GM21576 (cell line): ENCODE data around the gene MOCS1.

Experiments used
- ATAC-seq: cut with Tn5 transposase; IDR thresholded peaks from one replicate; pipeline ENCODE4 v1.9.1; 2021; ENCODE audit warnings: mild to moderate bottlenecking, moderate library complexity; ENCODE audit not compliant: unreplicated experiment

Gene MOCS1

GRCh38 chr6:39904946-39905639, 29.2 kb downstream of the MOCS1 start:
- ATAC-seq, result no peak

- no peak for ATAC-seq
These were observed 30.6 kb downstream of the MOCS1 start for GRCh38 chr6:39903656-39904055.

- no peak for ATAC-seq
These were observed 31.3 kb downstream of the MOCS1 start for GRCh38 chr6:39902786-39903465.

GRCh38 chr6:39902136-39902535, 32.1 kb downstream of the MOCS1 start:
- ATAC-seq, result no peak

GRCh38 chr6:39901670-39902069, 32.6 kb downstream of the MOCS1 start:
- no peak for ATAC-seq

GRCh38 chr6:39901116-39901655, 33.1 kb downstream of the MOCS1 start:
- no peak for ATAC-seq

GRCh38 chr6:39899554-39900295, 34.5 kb downstream of the MOCS1 start:
- ATAC-seq, result no peak

- no peak for ATAC-seq
These were observed 35.6 kb downstream of the MOCS1 start for GRCh38 chr6:39898625-39899024.

- ATAC-seq, result no peak
These were observed 36.6 kb downstream of the MOCS1 start for GRCh38 chr6:39897698-39898097.

- no peak for ATAC-seq
These were observed 37.6 kb downstream of the MOCS1 start for GRCh38 chr6:39896701-39897100.

- no peak for ATAC-seq
These were observed 41.0 kb downstream of the MOCS1 start for GRCh38 chr6:39893286-39893685.

- no peak for ATAC-seq
These were observed 41.7 kb downstream of the MOCS1 start for GRCh38 chr6:39892490-39893129.

GRCh38 chr6:39891976-39892375, 42.3 kb downstream of the MOCS1 start:
- ATAC-seq, result no peak

GRCh38 chr6:39891353-39891752, 42.9 kb downstream of the MOCS1 start:
- ATAC-seq, result no peak

GRCh38 chr6:39889229-39889628, 45.0 kb downstream of the MOCS1 start:
- ATAC-seq, result no peak

- ATAC-seq, result no peak
These were observed 46.4 kb downstream of the MOCS1 start for GRCh38 chr6:39887692-39888450.

- no peak for ATAC-seq
These were observed 47.4 kb downstream of the MOCS1 start for GRCh38 chr6:39886871-39887270.

GRCh38 chr6:39885691-39886090, 48.6 kb downstream of the MOCS1 start:
- no peak for ATAC-seq

- no peak for ATAC-seq
These were observed 49.6 kb downstream of the MOCS1 start for GRCh38 chr6:39884696-39885095.

GRCh38 chr6:39882531-39882899, 51.7 kb downstream of the MOCS1 start:
- ATAC-seq, result no peak
